NCI-H345 treated with DMSO at 0.1 percent for 48 hours (cell line): ENCODE data around the gene AKIP1.
"Not testable (repeated sequence)": the region's sequence is repeated elsewhere in the genome, so short reads cannot be mapped to it uniquely, and the experiment has no call there.

Experiments
- DNase-seq: peaks from one replicate; lab custom pipeline; 2025; ENCODE audit not compliant: unreplicated experiment; lab: John Stamatoyannopoulos, UW

Gene AKIP1, protein sequence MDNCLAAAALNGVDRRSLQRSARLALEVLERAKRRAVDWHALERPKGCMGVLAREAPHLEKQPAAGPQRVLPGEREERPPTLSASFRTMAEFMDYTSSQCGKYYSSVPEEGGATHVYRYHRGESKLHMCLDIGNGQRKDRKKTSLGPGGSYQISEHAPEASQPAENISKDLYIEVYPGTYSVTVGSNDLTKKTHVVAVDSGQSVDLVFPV

DNA sequence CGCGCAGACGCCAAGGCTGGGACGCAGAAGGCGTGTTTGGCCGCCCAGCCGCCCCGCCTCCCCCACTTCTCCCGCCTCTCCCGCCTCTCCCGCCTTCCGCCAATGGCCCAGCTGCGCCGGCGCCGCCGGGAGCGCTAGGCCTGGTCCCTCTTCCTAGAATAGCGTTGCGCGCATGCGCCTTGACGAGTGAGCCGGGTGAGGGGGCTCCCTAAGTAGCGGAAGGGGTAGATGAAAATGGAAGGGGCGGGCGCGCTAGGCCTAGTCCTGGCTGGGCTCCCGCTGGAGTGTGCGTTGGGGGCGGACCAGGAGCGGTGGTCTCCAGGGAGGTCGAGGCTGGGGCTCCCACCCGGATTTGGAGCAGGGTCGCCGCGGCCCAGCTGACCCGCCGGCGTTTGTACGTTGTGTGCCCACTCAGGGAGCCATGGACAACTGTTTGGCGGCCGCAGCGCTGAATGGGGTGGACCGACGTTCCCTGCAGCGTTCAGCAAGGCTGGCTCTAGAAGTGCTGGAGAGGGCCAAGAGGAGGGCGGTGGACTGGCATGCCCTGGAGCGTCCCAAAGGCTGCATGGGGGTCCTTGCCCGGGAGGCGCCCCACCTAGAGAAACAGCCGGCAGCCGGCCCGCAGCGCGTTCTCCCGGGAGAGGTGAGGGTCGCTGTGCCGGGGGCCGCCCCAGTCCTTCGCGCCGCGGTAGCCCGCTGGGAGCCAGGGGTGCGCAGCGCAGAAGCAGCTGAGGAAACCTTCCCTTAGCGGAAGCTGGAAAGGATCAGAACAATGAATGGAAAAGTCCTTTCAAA lies at the start of gene AKIP1:
AKIP1 (plus strand) TSS at position 161 of the 795 bp plus-strand sequence; CDS start at position 422, 261 bp downstream.
- peak; percentile 92 for DNase-seq

DNA sequence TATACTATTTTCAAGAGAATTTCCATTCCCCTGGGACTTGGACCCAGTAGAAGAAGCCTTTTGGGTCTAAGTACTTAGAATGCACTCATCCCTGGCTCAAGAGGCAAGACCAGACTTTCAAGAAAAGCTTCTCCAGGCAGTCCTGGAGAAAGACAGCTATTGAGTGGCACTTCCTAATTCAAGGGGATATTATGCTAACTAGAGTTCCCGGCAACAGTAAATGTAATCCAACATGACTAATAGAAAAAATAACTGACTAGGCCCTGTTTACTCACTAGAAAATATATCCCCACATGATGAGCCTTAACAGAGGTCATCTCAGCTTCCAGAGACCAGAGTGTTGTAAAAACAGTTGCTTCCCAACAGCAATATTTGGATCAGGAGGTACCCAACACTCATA lies 47.2 kb upstream of the AKIP1 start:
- no peak for DNase-seq

DNA sequence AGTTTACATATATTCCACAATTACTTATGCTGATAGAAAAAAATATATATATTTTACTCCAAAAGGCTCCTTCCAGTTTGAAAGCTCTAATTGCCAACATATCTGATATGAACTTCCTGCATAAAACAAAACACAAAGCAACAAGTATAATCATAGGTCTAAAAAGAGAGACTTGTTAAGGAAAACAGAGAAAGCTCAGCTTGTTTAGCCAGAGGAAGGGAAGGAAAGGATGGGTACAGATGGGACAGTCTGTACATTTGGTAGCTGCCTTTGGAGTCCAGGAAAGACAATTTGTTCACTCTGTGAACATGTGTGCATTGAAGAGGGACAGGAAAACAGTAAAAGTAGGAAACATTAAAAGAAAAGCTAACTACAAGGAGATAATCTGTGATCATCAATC lies 45.7 kb upstream of the AKIP1 start:
- no peak for DNase-seq

DNA sequence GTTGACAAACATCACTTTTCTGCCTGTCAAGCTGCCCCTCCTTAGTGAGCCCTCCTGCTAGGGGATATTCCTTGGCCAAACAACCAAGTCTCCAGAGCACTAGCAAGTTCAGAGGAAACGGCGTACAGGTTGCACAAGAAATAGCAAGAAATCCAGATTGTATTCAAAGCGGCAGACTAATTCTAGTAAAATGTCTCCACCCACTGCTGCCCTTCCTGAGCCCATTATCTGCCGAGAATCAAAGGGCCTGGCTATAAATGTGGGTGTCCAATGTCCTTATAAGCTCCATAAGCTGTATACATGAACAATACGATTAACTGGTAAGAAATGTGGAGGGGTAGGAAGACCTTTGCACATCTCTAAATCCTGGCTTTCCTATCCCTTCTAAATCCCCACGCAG lies 44.0 kb upstream of the AKIP1 start:
- no peak for DNase-seq

DNA sequence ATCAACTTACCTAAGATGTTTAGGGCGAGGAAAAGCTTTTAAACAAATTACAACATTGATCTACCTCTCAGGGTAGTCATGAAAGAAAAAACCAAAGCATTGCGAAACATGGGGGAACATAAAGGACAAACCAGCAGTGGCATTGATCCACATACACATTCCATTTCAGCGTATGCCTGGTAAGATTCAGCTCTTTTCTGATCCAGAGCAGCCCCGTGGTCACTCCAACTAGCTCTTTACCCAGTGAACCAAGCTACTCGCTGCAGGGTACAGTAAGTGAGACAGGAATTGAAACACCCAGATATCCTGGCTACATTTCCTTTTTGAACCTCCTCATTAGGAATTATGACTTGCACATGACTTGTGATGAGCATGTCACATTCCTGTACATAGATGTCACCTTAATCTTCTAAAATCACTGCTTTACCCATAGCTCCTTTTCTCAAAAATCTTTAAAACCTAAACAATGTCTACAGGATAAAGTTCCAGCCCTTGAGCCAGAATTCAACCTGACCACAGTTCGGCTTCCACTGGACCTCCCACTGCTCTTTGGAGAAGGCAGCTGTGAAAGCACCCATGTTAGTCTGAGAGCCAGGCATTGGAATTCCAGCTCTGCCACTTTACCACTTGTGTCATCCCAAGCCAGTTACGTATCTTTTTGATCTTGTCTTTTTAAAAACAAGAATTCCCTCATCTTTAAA lies 42.9 kb upstream of the AKIP1 start:
- DNase-seq: no peak

DNA sequence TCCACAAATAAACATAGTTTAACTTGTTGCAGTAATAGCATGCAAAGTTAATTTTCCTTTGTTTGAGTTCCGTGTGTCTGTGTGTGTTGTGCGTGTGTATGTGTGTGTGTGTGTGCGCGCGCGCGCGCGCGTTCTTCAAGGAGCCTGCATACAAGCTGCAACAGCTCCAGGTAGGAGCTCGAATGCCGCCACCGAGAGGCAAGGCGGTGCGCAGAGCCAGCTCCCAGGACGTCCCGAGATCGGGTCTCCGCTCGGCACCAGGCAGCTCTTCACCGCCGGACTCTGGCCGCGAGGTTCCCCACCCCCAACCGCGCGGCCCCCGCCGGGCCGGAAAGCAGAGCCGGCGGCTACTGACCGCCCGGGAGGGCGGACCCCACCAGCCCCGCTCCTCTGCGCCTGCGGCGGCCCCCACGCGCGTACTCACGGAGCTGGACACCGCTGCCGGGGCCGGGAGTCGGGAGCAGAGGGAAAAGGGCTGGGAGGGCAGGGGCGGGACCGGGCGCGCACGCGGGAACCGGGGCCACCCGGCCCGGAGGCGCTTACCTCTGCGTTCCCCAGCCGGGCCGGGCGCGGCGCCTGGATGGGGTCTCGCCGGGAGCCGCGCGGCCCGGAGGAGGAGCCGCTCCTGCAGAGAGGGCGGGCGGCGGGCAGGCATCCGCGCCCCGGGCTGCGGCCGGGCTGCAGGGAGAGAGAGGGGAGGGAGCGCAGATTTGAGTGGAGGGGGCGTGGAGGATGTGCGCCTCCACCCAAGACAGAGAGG lies 40.4 kb upstream of the AKIP1 start:
- DNase-seq: peak; percentile 11

DNA sequence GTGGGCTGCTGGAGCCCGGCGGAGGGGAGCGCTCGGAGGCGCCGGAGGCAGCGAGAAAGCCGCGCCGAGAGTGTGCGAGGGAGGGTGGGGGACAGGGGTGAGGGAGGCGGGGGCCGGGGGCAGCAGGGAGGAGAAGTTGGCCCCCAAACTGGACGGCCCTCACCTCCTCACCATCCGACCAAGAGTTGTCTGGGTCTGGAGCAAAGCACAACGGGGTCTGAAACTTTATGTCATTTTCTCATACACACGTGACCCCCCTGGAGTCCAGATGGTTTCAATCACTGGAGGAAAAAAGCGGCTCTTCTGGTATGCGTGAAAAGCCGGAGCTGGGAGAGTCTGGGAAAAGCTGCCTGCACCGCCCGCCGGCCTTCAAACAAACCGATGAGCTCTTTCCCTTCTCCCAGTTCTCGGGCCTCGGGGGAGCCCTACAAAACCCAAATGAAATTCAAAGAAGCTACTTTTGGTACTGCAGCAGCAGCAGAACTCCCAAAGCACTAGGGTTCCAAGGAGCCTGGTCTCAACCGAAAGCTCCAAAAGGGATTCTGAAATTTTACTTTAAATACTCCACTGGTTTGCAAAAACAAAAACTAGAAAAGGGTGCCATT lies 39.7 kb upstream of the AKIP1 start:
- peak; percentile 7 for DNase-seq

DNA sequence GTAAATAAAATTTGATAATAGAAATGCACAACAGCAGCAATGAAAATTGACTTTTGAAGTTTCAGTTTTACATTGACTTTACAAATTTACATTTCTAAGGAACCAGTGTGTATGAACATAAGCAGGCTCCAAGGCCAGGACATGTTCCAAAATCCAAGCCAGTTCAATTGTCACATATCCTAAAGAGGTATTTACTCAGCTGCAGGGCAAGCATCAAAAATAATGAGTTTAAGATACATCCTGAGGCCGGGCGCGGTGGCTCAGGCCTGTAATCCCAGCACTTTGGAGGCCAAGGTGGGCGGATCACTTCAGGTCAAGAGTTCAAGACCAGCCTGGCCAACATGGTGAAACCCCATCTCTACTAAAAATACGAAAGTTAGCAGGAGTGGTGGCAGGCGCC lies 39.0 kb upstream of the AKIP1 start:
- DNase-seq: no peak

DNA sequence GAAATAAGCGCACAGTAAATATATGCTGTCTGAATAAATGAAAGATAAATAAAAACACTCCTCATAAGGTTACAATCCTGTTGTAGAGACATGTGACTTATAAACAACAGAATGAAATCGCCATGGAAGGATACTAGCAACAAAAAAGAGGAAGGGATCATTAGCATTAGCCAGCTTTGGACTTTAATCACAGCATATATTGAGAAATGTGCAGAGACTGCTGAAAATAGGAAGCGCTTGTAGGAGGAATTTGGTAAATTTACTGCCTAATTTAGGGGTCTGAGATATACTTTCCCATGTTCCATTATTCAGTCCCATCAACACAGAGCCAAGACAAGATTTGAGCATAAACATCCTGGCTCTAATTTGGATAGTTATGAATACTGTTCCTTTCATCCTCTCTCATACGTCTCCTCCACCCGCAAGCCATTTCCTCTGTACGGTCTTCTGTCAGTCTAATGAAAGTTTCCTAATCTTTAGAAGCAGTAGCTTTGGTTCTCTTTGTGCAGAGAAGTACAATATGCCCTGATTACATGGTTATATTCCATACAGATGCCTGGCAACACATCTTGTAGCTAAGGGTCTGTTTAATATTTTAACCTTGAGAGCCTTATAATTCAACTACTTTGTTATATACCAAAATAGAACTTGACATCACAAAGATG lies 37.1 kb upstream of the AKIP1 start:
- DNase-seq: no peak

DNA sequence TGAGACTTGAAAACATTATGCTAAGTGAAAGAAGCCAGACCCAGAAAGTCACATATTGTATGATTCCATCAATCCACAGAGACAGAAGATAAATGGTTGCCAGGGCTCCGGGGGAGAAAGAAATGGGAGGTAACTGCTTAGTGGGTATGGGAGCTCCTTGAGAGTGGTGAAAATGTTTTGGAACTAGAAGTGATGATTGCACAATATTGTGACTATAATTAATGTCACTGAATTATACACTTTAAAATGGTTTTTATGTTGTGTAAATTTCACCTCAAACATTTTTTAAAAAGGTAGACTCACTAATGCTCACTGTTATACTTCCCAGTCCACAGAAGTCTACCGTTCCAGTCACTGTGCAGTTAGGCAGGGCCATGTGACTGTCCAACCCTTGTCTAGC lies 32.2 kb upstream of the AKIP1 start:
- no peak for DNase-seq

DNA sequence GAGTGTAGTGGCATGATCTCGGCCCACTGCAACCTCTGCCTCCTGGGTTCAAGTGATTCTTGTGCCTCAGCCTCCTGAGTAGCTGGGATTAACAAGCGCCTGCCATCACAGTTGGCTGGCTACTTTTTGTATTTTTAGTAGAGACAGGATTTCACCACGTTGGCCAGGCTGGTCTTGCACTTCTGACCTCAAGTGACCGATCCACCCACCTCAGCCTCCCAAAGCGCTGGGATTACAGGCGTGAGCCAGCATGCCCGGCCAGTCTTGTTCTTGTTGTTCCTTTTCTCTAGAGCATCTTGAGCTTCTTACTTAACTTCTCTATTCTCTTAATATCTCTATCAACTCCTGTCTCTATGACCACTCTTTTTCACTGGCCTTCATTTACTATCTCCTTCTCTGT lies 29.4 kb upstream of the AKIP1 start:
- not testable (repeated sequence) for DNase-seq

DNA sequence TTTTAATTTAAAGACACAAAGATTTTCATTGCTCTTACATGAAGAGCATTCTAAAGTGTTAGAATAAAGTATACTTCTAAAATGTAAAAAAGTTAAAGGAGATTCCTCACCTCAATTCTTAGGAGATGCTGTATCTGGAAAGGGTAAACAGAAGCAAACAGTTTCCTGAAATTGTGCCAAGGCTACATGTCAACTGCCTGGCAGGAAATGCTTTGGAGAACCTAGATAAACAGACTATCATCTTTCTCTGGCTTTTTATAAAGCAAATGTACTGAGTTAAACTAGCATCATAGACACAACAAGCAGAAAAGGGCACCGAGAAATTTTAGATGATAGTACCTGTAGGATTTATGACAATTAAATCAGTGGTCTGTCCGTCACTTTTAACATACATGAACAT lies 24.7 kb upstream of the AKIP1 start:
- DNase-seq: peak; percentile 35

DNA sequence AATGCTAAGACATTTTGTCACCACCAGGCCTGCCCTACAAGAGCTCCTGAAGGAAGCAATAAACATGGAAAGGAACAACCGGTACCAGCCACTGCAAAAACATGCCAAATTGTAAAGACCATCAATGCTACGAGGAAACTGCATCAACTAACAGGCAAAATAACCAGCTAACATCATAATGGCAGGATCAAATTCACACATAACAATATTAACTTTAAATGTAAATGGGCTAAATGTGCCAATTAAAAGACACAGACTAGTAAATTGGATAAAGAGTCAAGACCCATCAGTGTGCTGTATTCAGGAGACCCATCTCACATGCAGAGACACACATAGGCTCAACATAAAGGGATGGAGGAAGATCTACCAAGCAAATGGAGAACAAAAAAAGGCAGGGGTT lies 19.8 kb upstream of the AKIP1 start:
- not testable (repeated sequence) for DNase-seq

DNA sequence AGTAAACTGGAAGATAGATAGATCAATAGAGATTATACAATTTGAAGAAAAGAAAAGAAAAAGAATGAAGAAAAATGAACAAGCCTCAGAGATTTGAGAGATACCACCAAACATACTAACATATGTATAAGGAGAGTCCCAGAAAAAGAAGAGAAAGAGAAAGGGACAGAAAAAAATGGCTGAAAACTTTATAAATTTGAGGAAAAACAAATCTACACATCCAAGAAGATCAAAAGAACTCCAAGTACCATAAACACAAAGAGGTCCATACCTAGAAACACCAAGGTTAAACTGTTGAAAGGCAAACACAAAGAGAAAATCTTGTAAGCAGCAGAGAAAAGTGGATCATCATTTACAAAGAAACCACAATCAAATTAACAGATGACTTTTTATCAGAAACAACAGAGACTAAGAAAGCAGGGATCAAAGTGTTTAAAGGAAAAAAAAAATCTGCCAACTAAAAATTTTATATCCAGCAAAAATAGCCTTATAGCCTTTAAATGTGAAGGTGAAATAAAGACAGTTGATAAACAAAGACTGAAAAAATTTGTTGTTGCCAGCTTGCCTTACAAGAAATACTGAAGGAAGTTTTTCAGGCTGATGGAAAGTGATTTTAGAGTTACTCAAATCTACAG lies 11.8 kb upstream of the AKIP1 start:
- DNase-seq: no peak

DNA sequence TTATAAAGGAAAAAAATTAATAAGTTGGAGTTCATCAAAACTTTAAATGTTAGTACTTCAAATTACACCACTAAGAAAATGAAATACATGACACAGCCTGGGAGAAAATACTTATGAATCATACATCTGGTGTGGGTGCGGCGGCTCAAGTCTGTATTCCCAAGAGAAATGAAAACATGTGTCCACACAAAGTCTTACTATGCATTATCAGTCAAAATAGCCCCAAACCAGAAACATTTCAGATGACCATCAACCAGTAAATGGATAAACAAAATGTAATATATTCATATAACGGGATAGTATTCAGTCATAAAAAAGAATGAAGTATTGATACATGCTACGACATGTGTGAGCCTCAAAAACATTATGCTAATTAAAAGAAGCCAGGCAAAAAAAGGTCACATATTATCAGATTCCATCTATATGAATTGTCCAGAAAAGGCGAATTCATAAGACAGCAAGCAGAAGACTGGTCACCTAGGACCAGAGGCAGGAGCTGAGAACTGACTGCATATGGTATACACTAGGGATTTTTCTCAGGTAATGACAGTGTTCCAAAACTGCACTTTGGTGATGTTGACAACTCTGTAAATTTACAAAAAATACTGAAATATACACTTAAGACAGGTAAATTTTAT lies 5.3 kb upstream of the AKIP1 start:
- DNase-seq: no peak

DNA sequence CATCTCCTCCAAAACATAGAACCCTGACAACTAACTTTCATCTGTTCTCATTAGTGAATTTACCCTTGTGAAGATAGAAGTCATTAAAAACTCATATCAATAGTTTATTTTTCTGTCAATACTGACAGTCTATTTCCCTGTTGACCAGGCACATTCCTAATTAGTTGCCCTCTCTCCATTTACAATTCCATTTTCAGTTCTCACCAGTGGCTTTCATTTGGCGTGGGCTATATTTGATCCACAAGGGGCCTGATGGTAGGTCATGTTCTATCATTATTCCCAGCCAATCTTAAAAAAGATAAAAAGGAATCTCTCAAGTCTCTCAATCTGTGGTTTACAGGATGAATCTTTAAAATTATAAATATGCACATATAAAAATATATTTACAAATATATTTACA lies 3.9 kb upstream of the AKIP1 start:
- no peak for DNase-seq

DNA sequence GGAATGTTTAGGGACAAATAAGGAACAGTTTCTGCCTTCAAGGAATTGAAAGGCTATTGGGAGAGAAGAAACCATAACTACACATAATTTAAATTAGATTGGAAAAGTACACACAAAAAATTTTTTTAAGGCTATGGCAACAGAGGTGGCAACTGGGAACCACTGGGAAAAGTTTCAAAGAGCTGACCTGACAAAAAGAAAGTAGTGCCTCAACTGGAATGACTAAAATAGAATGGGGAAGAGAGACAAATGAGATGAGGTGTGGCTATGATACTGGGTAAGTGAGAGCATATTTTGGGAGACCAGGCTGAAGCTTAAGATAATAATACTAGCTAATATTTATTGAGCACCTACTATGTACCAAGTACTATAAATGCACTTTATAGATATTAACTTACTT lies 2.9 kb upstream of the AKIP1 start:
- no peak for DNase-seq

DNA sequence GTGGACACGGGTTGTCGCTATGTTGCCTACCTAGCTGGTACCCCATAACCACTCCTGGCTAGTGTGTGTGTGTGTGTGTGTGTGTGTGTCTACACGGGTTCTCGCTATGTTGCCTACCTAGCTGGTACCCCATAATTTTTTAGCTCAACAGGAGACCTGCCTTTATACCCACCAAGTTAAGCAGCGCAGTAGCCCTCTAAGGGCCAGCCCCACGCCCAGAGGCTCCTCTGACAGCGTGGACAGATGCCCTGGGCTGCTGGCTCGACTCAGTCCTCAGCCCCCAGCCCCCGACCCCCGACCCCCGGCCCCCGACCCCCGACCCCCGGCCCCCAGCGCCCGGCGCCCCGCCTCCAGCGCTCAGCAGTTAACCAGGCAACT lies 351 bp upstream of the AKIP1 start:
- no peak for DNase-seq

DNA sequence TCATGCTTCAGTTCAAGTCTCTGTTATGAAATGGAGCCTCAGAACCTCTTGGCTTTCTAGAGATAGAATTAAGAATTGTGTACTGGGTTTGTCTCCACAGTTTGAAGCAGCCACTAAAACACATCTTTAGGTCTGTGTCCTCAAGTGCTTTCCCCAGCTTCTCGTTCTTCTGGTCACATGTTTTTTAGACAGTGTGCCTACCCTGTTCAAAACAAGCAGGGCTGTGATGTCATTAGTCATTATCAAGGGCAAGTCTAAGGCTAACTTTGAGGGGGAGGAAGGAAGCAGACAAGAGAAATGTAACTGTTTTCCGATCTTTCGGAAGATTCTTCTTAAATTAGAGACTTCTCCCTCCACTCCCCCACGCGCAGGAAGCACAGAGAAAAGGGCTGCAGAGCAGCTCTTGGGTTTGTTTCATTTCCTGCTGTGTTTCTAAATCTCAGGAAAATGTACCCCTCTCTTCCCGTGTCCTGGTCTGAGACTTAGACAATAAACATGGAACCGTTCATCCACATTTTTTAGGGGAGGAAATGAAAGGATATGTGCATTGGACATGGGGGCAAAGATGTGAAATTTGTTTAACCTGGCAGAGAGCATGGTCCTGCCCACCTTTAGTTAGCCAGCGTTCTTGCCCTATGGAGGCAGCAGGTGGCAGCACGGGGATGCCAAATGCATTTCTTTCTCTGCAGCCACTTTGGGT lies 3.1 kb downstream of the AKIP1 start:
- peak; percentile 43 for DNase-seq
